IgD-negative memory B cell (primary cell): Measurements from ENCODE around the gene SLC35F3. TPM values are rescaled to one million over a fixed set of nuclear protein-coding genes. Genes with fewer than 3 reads are reported as not detected.
A peak's percentile ranks its signal among the peaks of the same experiment; 100 is the strongest.
"Not testable (repeated sequence)": the region's sequence is repeated elsewhere in the genome, so short reads cannot be mapped to it uniquely, and the experiment has no call there.

Experiments
- H3K27ac Mint-ChIP-seq, 3 donors: one replicate each; pipeline ENCODE4 v1.8.0; 2020 to 2022; ENCODE audit warnings: mild to moderate bottlenecking in 3 of 3, mixed read lengths in 3 of 3, moderate library complexity in 1 of 3
- H3K27me3 Mint-ChIP-seq: one replicate; pipeline ENCODE4 v1.8.0; 2021; ENCODE audit warnings: mixed read lengths
- H3K36me3 Mint-ChIP-seq: one replicate; pipeline ENCODE4 v1.8.0; 2020; ENCODE audit warnings: mild to moderate bottlenecking, mixed read lengths
- H3K4me1 Mint-ChIP-seq, 3 donors: one replicate each; pipeline ENCODE4 v1.8.0; 2020 to 2022; ENCODE audit warnings: mixed read lengths in 3 of 3, mild to moderate bottlenecking in 1 of 3
- H3K4me3 Mint-ChIP-seq, 4 donors: one replicate each; pipeline ENCODE4 v1.8.0; 2020 to 2022; ENCODE audit warnings: mild to moderate bottlenecking in 4 of 4, mixed read lengths in 4 of 4, moderate library complexity in 3 of 4
- H3K9me3 Mint-ChIP-seq, 3 donors: one replicate each; pipeline ENCODE4 v1.8.0; 2020 to 2021; ENCODE audit warnings: mixed read lengths in 3 of 3, mild to moderate bottlenecking in 1 of 3
- polyA plus RNA-seq: library from polyadenylated mRNA; unstranded; fragments of 300-500 nt; fragmentation: Illumina TruSeq; gene quantifications from one replicate; pipeline ENCODE4 v1.2.3, GENCODE V29; 2021

SLC35F3 gene
- polyA plus RNA-seq, 1 donor from 2014 or later: not detected

GRCh38 chr1:233891151-233891550 is 13.3 kb upstream of the SLC35F3 start:
- H3K4me3 Mint-ChIP-seq, H3K27me3 Mint-ChIP-seq, H3K27ac Mint-ChIP-seq, H3K36me3 Mint-ChIP-seq, H3K4me1 Mint-ChIP-seq: not testable (repeated sequence)
- peaks cover 9 to 20% (median 9%) of the 10 kb centered on the region in 3 donors for H3K9me3 Mint-ChIP-seq

GRCh38 chr1:233897325-233898162 is 6.9 kb upstream of the SLC35F3 start:
- Mint-ChIP-seq H3K36me3 (no peaks in the 10 kb centered on the region), H3K9me3 (peaks cover 4 to 7% (median 5%) of the 10 kb centered on the region in 3 donors), H3K27me3 (peaks cover 9% of the 10 kb centered on the region), H3K27ac (no peak overlapping the region), H3K4me1 (no peaks in the 10 kb centered on the region), H3K4me3 (no peak overlapping the region)

GRCh38 chr1:233901495-233901894 is 3.0 kb upstream of the SLC35F3 start:
- Mint-ChIP-seq H3K4me1 (peaks cover 0 to 2% (median 0%) of the 10 kb centered on the region in 3 donors), H3K36me3 (no peaks in the 10 kb centered on the region), H3K9me3 (peaks cover 5 to 9% (median 7%) of the 10 kb centered on the region in 3 donors), H3K27ac (no peak overlapping the region), H3K27me3 (peaks cover 31% of the 10 kb centered on the region), H3K4me3 (no peak overlapping the region)

- peak overlapping the region in 1 of 4 donors; percentile 25 for H3K4me3 Mint-ChIP-seq
- peaks cover 0 to 2% (median 0%) of the 10 kb centered on the region in 3 donors for H3K4me1 Mint-ChIP-seq
- no peak overlapping the region for H3K27ac Mint-ChIP-seq
- H3K36me3 Mint-ChIP-seq: no peaks in the 10 kb centered on the region
- H3K9me3 Mint-ChIP-seq: peaks cover 0 to 5% (median 3%) of the 10 kb centered on the region in 3 donors
- H3K27me3 Mint-ChIP-seq: peaks cover 34% of the 10 kb centered on the region
Measured at GRCh38 chr1:233905416-233906051, 1.1 kb downstream of the SLC35F3 start.

- Mint-ChIP-seq H3K27me3 (peaks cover 34% of the 10 kb centered on the region), H3K27ac (no peak overlapping the region), H3K9me3 (peaks cover 0 to 5% (median 3%) of the 10 kb centered on the region in 3 donors), H3K4me1 (peaks cover 0 to 2% (median 0%) of the 10 kb centered on the region in 3 donors), H3K4me3 (no peak overlapping the region), H3K36me3 (no peaks in the 10 kb centered on the region)
Measured at GRCh38 chr1:233907151-233907550, 2.7 kb downstream of the SLC35F3 start.

- Mint-ChIP-seq H3K27me3 (peaks cover 35% of the 10 kb centered on the region), H3K27ac (no peak overlapping the region), H3K4me1 (peaks cover 0 to 2% (median 0%) of the 10 kb centered on the region in 3 donors), H3K4me3 (no peak overlapping the region), H3K36me3 (no peaks in the 10 kb centered on the region), H3K9me3 (peaks cover 3 to 5% (median 3%) of the 10 kb centered on the region in 3 donors)
Measured at GRCh38 chr1:233908092-233908491, 3.6 kb downstream of the SLC35F3 start.

GRCh38 chr1:233909195-233909594 is 4.7 kb downstream of the SLC35F3 start:
- Mint-ChIP-seq H3K27ac (no peak overlapping the region), H3K4me3 (no peak overlapping the region), H3K9me3 (peaks cover 0 to 4% (median 3%) of the 10 kb centered on the region in 3 donors), H3K4me1 (peaks cover 0 to 1% (median 0%) of the 10 kb centered on the region in 3 donors), H3K36me3 (no peaks in the 10 kb centered on the region), H3K27me3 (peaks cover 30% of the 10 kb centered on the region)

GRCh38 chr1:233912447-233912846 is 8.0 kb downstream of the SLC35F3 start:
- Mint-ChIP-seq H3K4me1 (no peaks in the 10 kb centered on the region), H3K36me3 (no peaks in the 10 kb centered on the region), H3K27me3 (peaks cover 15% of the 10 kb centered on the region), H3K9me3 (peaks cover 2 to 11% (median 5%) of the 10 kb centered on the region in 3 donors), H3K4me3 (no peak overlapping the region), H3K27ac (no peak overlapping the region)

GRCh38 chr1:233912909-233913308 is 8.4 kb downstream of the SLC35F3 start:
- Mint-ChIP-seq H3K27me3 (peaks cover 14% of the 10 kb centered on the region), H3K36me3 (no peaks in the 10 kb centered on the region), H3K4me3 (no peak overlapping the region), H3K9me3 (peaks cover 2 to 15% (median 8%) of the 10 kb centered on the region in 3 donors), H3K27ac (no peak overlapping the region), H3K4me1 (no peaks in the 10 kb centered on the region)

- no peaks in the 10 kb centered on the region for H3K4me1 Mint-ChIP-seq
- peak overlapping the region in 1 of 4 donors; percentile 30 for H3K4me3 Mint-ChIP-seq
- H3K27ac Mint-ChIP-seq: no peak overlapping the region
- H3K9me3 Mint-ChIP-seq: peaks cover 7 to 20% (median 11%) of the 10 kb centered on the region in 3 donors
- H3K36me3 Mint-ChIP-seq: no peaks in the 10 kb centered on the region
- H3K27me3 Mint-ChIP-seq: peaks cover 5% of the 10 kb centered on the region
Measured at GRCh38 chr1:233916706-233917105, 12.2 kb downstream of the SLC35F3 start.

GRCh38 chr1:233919786-233920185 is 15.3 kb downstream of the SLC35F3 start:
- Mint-ChIP-seq H3K36me3 (no peaks in the 10 kb centered on the region), H3K9me3 (peaks cover 9 to 20% (median 10%) of the 10 kb centered on the region in 3 donors), H3K27me3 (no peaks in the 10 kb centered on the region), H3K4me3 (peak overlapping the region in 1 of 4 donors; percentile 13), H3K27ac (no peak overlapping the region), H3K4me1 (no peaks in the 10 kb centered on the region)

GRCh38 chr1:233928123-233928522 is 23.6 kb downstream of the SLC35F3 start:
- H3K4me3 Mint-ChIP-seq: no peak overlapping the region
- H3K36me3 Mint-ChIP-seq: no peaks in the 10 kb centered on the region
- H3K4me1 Mint-ChIP-seq: no peaks in the 10 kb centered on the region
- peaks cover 0 to 7% (median 2%) of the 10 kb centered on the region in 3 donors for H3K9me3 Mint-ChIP-seq
- H3K27ac Mint-ChIP-seq: no peak overlapping the region
- no peaks in the 10 kb centered on the region for H3K27me3 Mint-ChIP-seq

- H3K27me3 Mint-ChIP-seq: no peaks in the 10 kb centered on the region
- no peak overlapping the region for H3K4me3 Mint-ChIP-seq
- no peak overlapping the region for H3K27ac Mint-ChIP-seq
- H3K9me3 Mint-ChIP-seq: peaks cover 0 to 4% (median 0%) of the 10 kb centered on the region in 3 donors
- H3K4me1 Mint-ChIP-seq: no peaks in the 10 kb centered on the region
- H3K36me3 Mint-ChIP-seq: no peaks in the 10 kb centered on the region
Measured at GRCh38 chr1:233933339-233933738, 28.9 kb downstream of the SLC35F3 start.

- no peak overlapping the region for H3K27ac Mint-ChIP-seq
- H3K9me3 Mint-ChIP-seq: peaks cover 0 to 2% (median 0%) of the 10 kb centered on the region in 3 donors
- peaks cover 0 to 3% (median 0%) of the 10 kb centered on the region in 3 donors for H3K4me1 Mint-ChIP-seq
- no peaks in the 10 kb centered on the region for H3K36me3 Mint-ChIP-seq
- H3K4me3 Mint-ChIP-seq: no peak overlapping the region
- H3K27me3 Mint-ChIP-seq: no peaks in the 10 kb centered on the region
Measured at GRCh38 chr1:233935297-233935868, 30.9 kb downstream of the SLC35F3 start.

GRCh38 chr1:233936422-233936821 is 31.9 kb downstream of the SLC35F3 start:
- Mint-ChIP-seq H3K4me1 (peaks cover 0 to 3% (median 0%) of the 10 kb centered on the region in 3 donors), H3K36me3 (no peaks in the 10 kb centered on the region), H3K9me3 (peaks cover 0 to 2% (median 2%) of the 10 kb centered on the region in 3 donors)

More at GRCh38 chr1:233936422-233936821, 31.9 kb downstream of the SLC35F3 start:
- Mint-ChIP-seq H3K4me3 (no peak overlapping the region), H3K27ac (no peak overlapping the region), H3K27me3 (no peaks in the 10 kb centered on the region)
